ENCODE results near the gene HIVEP1. TPM values are rescaled to one million over a fixed set of nuclear protein-coding genes. Genes with fewer than 3 reads are reported as not detected.

Gene HIVEP1
- total and polyA plus RNA-seq, 2 of the 8 experiments (the other 6 are each of a cell fraction or from before 2014, with no cell fraction given): 22.6 to 23.1 TPM

DNA sequence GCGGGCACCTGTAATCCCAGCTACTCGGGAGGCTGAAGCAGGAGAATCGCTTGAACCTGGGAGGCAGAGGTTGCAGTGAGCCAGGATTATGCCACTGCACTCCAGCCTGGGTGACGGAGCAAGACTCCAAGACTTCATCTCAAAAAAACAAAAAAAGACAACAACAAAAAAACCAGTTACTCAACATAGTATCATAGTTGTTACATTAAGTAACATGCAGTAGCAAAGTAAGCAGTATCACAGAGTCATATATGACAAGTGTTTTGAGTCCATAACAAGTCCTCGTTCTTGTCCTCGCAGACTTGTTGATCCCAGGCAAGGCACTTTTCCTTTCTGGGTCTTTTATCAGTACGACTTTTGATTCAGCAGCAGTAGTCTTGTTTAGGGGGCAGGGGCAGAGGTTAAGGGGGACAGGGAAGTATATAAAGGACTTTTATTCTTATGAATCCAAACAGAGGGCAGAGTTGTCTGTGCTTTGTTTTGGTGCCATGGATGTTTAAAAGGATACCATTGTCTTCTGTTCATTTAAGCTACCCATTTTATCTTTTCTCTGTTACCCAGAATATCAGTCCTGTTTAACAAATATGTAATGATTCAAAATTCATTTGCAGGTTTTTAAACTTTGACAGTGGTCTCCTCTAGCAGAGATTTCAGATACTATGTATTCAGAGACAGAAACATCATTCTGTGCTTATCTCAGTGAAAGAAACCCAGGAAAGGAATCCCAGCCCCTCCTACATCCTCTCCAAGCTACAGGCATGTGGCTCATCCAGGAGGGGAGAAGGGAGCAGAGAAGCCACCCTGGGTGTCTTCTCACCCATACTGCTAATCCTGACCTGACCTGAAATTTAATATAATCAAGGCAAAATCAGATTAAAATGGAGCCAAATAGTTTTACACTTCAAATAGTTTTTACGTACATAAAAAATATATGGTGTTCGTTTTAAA, 140.2 kb downstream of the HIVEP1 start:
- no peak overlapping the region for H3K4me3 ChIP-seq (ENCODE audit: extremely low read depth in 1 of 4, insufficient read depth in 2 of 4, low read depth in 3 of 4, low read length in 4 of 4)
- H2BK120ac ChIP-seq (replicated peaks; ENCODE audit: low read depth, low read length): no peak overlapping the region
- no peak overlapping the region for H4K5ac ChIP-seq (ENCODE audit: insufficient read length, low read depth, low read length)
- no peaks in the 10 kb centered on the region for H3K36me3 ChIP-seq (ENCODE audit: control insufficient read depth in 2 of 4, insufficient read depth in 4 of 4, low read length in 3 of 4)
- FAIRE-seq: no peak
- H3K14ac ChIP-seq (ENCODE audit: insufficient read length): no peak overlapping the region
- H3K9ac ChIP-seq (replicated peaks in 1 of 4; ENCODE audit: extremely low read depth in 1 of 4, low read depth in 3 of 4, low read length in 3 of 4): no peak overlapping the region
- H3K56ac ChIP-seq (replicated peaks; ENCODE audit: insufficient read length, low read depth, low read length): no peak overlapping the region
- no peaks in the 10 kb centered on the region for H3K27me3 ChIP-seq (replicated peaks in 1 of 4; ENCODE audit: control insufficient read depth in 3 of 4, extremely low read depth in 1 of 4, insufficient read depth in 3 of 4, low read length in 3 of 4)
- no peak overlapping the region for H4K91ac ChIP-seq (replicated peaks; ENCODE audit: insufficient read length, low read length)
- H2AK5ac ChIP-seq (ENCODE audit: low read depth, low read length): no peak overlapping the region
- no peaks in the 10 kb centered on the region for H3K4me1 ChIP-seq (replicated peaks in 1 of 4; ENCODE audit: control insufficient read depth in 3 of 4, insufficient read depth in 4 of 4, low read length in 3 of 4)
- H3K18ac ChIP-seq (ENCODE audit: extremely low read depth, low read length): no peak overlapping the region
- no peaks in the 10 kb centered on the region for H3K79me2 ChIP-seq (ENCODE audit: control insufficient read depth in 1 of 2, insufficient read depth in 2 of 2, low read length in 2 of 2)
- H2BK15ac ChIP-seq (ENCODE audit: low read length): no peak overlapping the region
- H3K79me1 ChIP-seq (ENCODE audit: low read depth, low read length): no peaks in the 10 kb centered on the region
- no peak overlapping the region for H2BK5ac ChIP-seq (ENCODE audit: low read depth, low read length)
- H3K9me3 ChIP-seq (ENCODE audit: insufficient read depth in 2 of 2, low read depth in 1 of 2, low read length in 1 of 2): no peaks in the 10 kb centered on the region
- no peak overlapping the region for H2BK12ac ChIP-seq (ENCODE audit: low read depth, low read length)
- H3K23ac ChIP-seq (ENCODE audit: insufficient read length): no peak overlapping the region
- POLR2A ChIA-PET (ENCODE audit: partially characterized antibody): no interaction called here
- H3K4me2 ChIP-seq (ENCODE audit: insufficient read depth in 1 of 2, low read depth in 2 of 2, low read length in 2 of 2): no peak overlapping the region
- 84% methylated on average over 9 of the region's 9 CpGs; no CpG with 5 or more reads in 1 of the 2 experiments for WGBS, 2 experiments (ENCODE audit: extremely low coverage in 1 of 2, insufficient coverage in 1 of 2, insufficient read length in 1 of 2, insufficient replicate concordance in 2 of 2, low coverage in 1 of 2, low lambda C conversion rate in 2 of 2, missing lambda C conversion rate in 1 of 2)
- CTCF ChIA-PET (ENCODE audit: partially characterized antibody): interaction anchor here (0.9 to 3.6 kb wide), 6 partner anchors 9 to 557 kb away, joined by 3 to 14 read pairs (median 8); partner anchors contain the start of gene EDN1
- H2BK20ac ChIP-seq (ENCODE audit: low read length): no peak overlapping the region
- H3K23me2 ChIP-seq (ENCODE audit: low read depth, low read length): no peaks in the 10 kb centered on the region
- H2AFZ ChIP-seq (ENCODE audit: low read length): no peak overlapping the region
- no peaks in the 10 kb centered on the region for H4K20me1 ChIP-seq (replicated peaks in 1 of 2; ENCODE audit: control insufficient read depth in 1 of 2, insufficient read depth in 2 of 2, low read length in 2 of 2)
- no peak overlapping the region for H3K27ac ChIP-seq (ENCODE audit: low read depth, low read length)
- H3K4ac ChIP-seq (replicated peaks; ENCODE audit: insufficient read length, low read depth, low read length): no peak overlapping the region
- no peak overlapping the region for H4K8ac ChIP-seq (ENCODE audit: extremely low read depth, insufficient read depth, low read length)
- no peak for DNase-seq (ENCODE audit: low read depth in 1 of 2, low spot score in 2 of 2)
- TF ChIP-seq POU5F1 (IDR thresholded peaks at IDR 0.05; ENCODE audit: low read depth, low read length) (no peak), BACH1 (IDR thresholded peaks at IDR 0.05; ENCODE audit: low read length) (no peak), POLR2AphosphoS5 (IDR thresholded peaks at IDR 0.05; ENCODE audit: low read depth, low read length) (no peak), TCF12 (IDR thresholded peaks at IDR 0.05; ENCODE audit: low read depth, low read length) (no peak), NANOG (IDR thresholded peaks at IDR 0.05; ENCODE audit: insufficient read depth, low read depth, low read length, poor library complexity, severe bottlenecking) (no peak), SIN3A (conservative IDR thresholded peaks at IDR 0.05 in 1 of 2, IDR thresholded peaks at IDR 0.05 in 1 of 2; ENCODE audit: low read depth in 1 of 2, low read length in 2 of 2) (no peak), BRCA1 (IDR thresholded peaks at IDR 0.05; ENCODE audit: low read depth, low read length) (no peak), EP300 (IDR thresholded peaks at IDR 0.05; ENCODE audit: borderline replicate concordance in 1 of 2, low read depth in 2 of 2, low read length in 2 of 2) (no peak), RNF2 (IDR thresholded peaks at IDR 0.05; ENCODE audit: borderline replicate concordance, low read depth, low read length, missing control alignments, poor library complexity, severe bottlenecking) (no peak), JUND (IDR thresholded peaks at IDR 0.05; ENCODE audit: low read length) (no peak), CHD1 (IDR thresholded peaks at IDR 0.05; ENCODE audit: low read depth, low read length) (no peak)
